ENCODE results near the gene LPP. TPM values are rescaled to one million over a fixed set of nuclear protein-coding genes. Genes with fewer than 3 reads are reported as not detected.

LPP gene
- total RNA-seq, 4 donors from 2014 or later = 207 to 592 (median 406) TPM

- Histone ChIP-seq H3K36me3 (no peaks in the 10 kb centered on the region), H3K4me1 (peaks cover 0 to 29% (median 9%) of the 10 kb centered on the region in 4 donors), H3K27ac (no peak overlapping the region), H3K27me3 (no peaks in the 10 kb centered on the region), H3K4me3 (no peak overlapping the region), H3K9me3 (no peaks in the 10 kb centered on the region)
- no peak for DNase-seq
- in situ Hi-C loops (cut with MboI; ENCODE audit: low pct_ligation_motif_present in 1 of 4, low pct_unique_long_range_greater_than_20kb in 1 of 4, low sequenced_read_pairs in 3 of 4) (no loop called here), intact Hi-C loops (cut with DNase I; ENCODE audit: low total_unique reads) (no loop called here)
- TF ChIP-seq POLR2AphosphoS5 (IDR thresholded peaks at IDR 0.05) (no peak), POLR2A (IDR thresholded peaks at IDR 0.05) (no peak), CTCF (IDR thresholded peaks at IDR 0.05) (no peak)
- whole genome bisulfite sequencing, 2 donors (ENCODE audit: low coverage in 1 of 2) = 66 to 88% methylated on average over 8 of the region's 8 CpGs
Measured at GRCh38 chr3:188824566-188824965, 670.6 kb downstream of the LPP start.

DNA sequence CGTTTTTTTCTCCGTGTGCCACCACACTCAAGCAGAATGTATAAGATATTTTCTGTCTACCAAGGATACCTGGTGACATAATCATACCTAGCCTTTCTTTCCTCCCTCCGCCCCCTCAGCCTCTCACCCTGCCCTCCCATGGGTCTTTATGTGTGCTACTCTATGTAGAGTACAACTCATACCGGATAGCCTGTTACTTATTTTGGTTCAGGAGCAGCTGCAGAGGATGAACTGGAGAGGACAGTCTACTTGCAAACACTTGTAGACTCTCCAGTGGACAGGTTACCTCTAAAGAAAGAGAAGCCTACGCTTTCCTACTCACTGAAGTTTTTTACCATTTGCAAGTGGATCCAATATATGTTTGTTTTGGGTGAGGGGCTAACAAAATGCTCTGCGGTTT lies 671.9 kb downstream of the LPP start:
- Histone ChIP-seq H3K4me1 (peaks cover 0 to 26% (median 8%) of the 10 kb centered on the region in 4 donors), H3K27me3 (no peaks in the 10 kb centered on the region), H3K4me3 (no peak overlapping the region), H3K9me3 (no peaks in the 10 kb centered on the region), H3K27ac (no peak overlapping the region), H3K36me3 (no peaks in the 10 kb centered on the region)
- intact Hi-C loops (cut with DNase I; ENCODE audit: low total_unique reads) (no loop called here), in situ Hi-C loops (cut with MboI; ENCODE audit: low pct_ligation_motif_present in 1 of 4, low pct_unique_long_range_greater_than_20kb in 1 of 4, low sequenced_read_pairs in 3 of 4) (no loop called here)
- TF ChIP-seq POLR2A (IDR thresholded peaks at IDR 0.05) (no peak), EP300 (IDR thresholded peaks at IDR 0.05; ENCODE audit: low read depth) (no peak), POLR2AphosphoS5 (IDR thresholded peaks at IDR 0.05) (no peak), CTCF (IDR thresholded peaks at IDR 0.05) (no peak)
- DNase-seq = no peak
- WGBS, 2 donors (ENCODE audit: low coverage in 1 of 2) = 90 to 93% methylated on average over 3 to 6 of the region's 6 CpGs

DNA sequence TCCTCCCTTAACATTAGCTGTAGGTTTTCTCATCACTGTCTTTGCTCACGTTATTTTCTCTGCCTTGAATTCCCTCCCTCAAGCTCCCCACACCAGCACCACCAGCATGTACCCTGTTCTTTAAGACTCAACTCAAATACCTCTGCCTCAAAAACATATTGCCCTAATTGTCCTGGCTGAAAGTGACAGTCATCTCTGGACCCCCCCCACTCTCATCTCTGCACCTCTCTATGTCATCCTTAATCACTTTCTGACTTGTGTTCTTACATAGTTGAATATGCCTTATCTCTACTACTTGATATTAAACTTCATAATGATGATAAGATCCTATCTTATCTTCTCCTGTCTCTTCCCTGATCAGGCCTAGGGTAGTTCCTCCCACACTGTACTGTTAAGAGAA lies 672.6 kb downstream of the LPP start:
- no peak overlapping the region for H3K27ac ChIP-seq
- peaks cover 0 to 26% (median 8%) of the 10 kb centered on the region in 4 donors for H3K4me1 ChIP-seq
- H3K36me3 ChIP-seq = no peaks in the 10 kb centered on the region
- no peak for DNase-seq
- WGBS, 2 donors (ENCODE audit: low coverage in 1 of 2) = 83% methylated on average over 1 of the region's 1 CpG; no CpG with 5 or more reads in 1 of the 2 donors
- in situ Hi-C loops (cut with MboI; ENCODE audit: low pct_ligation_motif_present in 1 of 4, low pct_unique_long_range_greater_than_20kb in 1 of 4, low sequenced_read_pairs in 3 of 4) (no loop called here), intact Hi-C loops (cut with DNase I; ENCODE audit: low total_unique reads) (no loop called here)
- H3K9me3 ChIP-seq = no peaks in the 10 kb centered on the region
- TF ChIP-seq CTCF (IDR thresholded peaks at IDR 0.05) (no peak), POLR2A (IDR thresholded peaks at IDR 0.05) (no peak), EP300 (IDR thresholded peaks at IDR 0.05; ENCODE audit: low read depth) (no peak), POLR2AphosphoS5 (IDR thresholded peaks at IDR 0.05) (no peak)
- H3K27me3 ChIP-seq = no peaks in the 10 kb centered on the region
- no peak overlapping the region for H3K4me3 ChIP-seq

DNA sequence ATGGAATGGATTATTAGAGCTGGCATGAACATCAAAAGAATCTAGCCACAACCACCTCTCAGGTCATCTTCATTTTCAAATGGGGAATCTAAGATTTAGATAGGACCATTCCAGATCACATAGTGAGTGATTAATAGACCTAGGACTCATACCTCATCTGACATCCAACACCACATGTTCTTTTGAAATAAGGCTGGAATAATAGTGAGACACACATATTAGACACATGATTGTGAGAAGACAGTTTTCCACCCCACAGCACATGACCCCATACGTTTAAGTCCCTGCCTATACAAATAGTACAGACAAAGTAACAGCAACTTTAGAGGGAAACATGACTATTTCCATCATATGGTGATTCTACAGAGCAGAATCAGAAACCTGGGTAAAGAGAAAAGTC lies 673.1 kb downstream of the LPP start:
- no peaks in the 10 kb centered on the region for H3K27me3 ChIP-seq
- H3K4me1 ChIP-seq = peaks cover 0 to 23% (median 8%) of the 10 kb centered on the region in 4 donors
- H3K27ac ChIP-seq = no peak overlapping the region
- TF ChIP-seq POLR2AphosphoS5 (IDR thresholded peaks at IDR 0.05) = no peak
- WGBS, 2 donors (ENCODE audit: low coverage in 1 of 2) = 57 to 90% methylated on average over 1 of the region's 1 CpG
- no peak for DNase-seq
- H3K36me3 ChIP-seq = no peaks in the 10 kb centered on the region
- in situ Hi-C loops (cut with MboI; ENCODE audit: low pct_ligation_motif_present in 1 of 4, low pct_unique_long_range_greater_than_20kb in 1 of 4, low sequenced_read_pairs in 3 of 4) = no loop called here
- intact Hi-C loops (cut with DNase I; ENCODE audit: low total_unique reads) = no loop called here
- H3K9me3 ChIP-seq = no peaks in the 10 kb centered on the region
- no peak overlapping the region for H3K4me3 ChIP-seq

DNA sequence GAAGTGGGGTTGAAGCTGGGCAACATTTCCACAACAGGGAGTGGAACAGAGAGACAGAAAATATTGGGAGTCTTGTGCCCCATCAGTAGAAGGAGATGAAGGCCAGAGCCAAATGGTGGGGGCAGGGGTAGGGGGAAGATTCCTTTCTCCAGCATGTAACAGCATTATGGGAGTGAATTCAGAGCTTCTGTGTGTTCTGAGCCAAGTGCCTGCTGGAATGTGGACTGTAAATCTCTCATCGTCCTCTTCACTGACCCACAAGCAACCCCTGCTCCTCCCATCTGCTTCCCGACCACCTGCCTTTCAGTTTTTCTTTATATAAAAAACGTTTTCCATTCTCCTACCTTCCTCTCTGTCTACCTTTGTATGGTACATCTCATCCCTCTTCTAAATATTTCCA lies 673.6 kb downstream of the LPP start:
- 37 to 72% methylated on average over 3 of the region's 3 CpGs for WGBS, 2 donors (ENCODE audit: low coverage in 1 of 2)
- in situ Hi-C loops (cut with MboI; ENCODE audit: low pct_ligation_motif_present in 1 of 4, low pct_unique_long_range_greater_than_20kb in 1 of 4, low sequenced_read_pairs in 3 of 4) = no loop called here
- H3K4me1 ChIP-seq = peaks cover 0 to 20% (median 8%) of the 10 kb centered on the region in 4 donors

More for the DNA sequence above, 673.6 kb downstream of the LPP start:
- DNase-seq = no peak
- intact Hi-C loops (cut with DNase I; ENCODE audit: low total_unique reads) = no loop called here
- H3K36me3 ChIP-seq = no peaks in the 10 kb centered on the region
- H3K9me3 ChIP-seq = no peaks in the 10 kb centered on the region
- no peak for TF ChIP-seq EP300 (IDR thresholded peaks at IDR 0.05; ENCODE audit: low read depth)
- no peak for TF ChIP-seq POLR2A (IDR thresholded peaks at IDR 0.05)
- no peak for TF ChIP-seq POLR2AphosphoS5 (IDR thresholded peaks at IDR 0.05)
- no peak for TF ChIP-seq CTCF (IDR thresholded peaks at IDR 0.05)
- H3K27me3 ChIP-seq = no peaks in the 10 kb centered on the region
- no peak overlapping the region for H3K27ac ChIP-seq
- no peak overlapping the region for H3K4me3 ChIP-seq
